Right atrium auricular region (tissue), 2 donors: Measurements from ENCODE around the gene OGFR. TPM values are rescaled to one million over a fixed set of nuclear protein-coding genes. Genes with fewer than 3 reads are reported as not detected.

Experiments used
- DNase-seq: peaks from one replicate; pipeline ENCODE4 v3.0.0-alpha.2; 2019; ENCODE audit warnings: low spot score
- H3K27ac ChIP-seq, 2 donors: fragments of 200-600 bp; sonication (generic); 1 replicate in 1 of 2; 2 replicates in 1 of 2; pipeline ENCODE4 v1.5.1; 2016 to 2019
- H3K27me3 ChIP-seq, 2 donors: fragments of 200-600 bp; sonication (generic); one replicate each; pipeline versions ENCODE4 v1.5.1 to v1.6.0; 2017 to 2019
- H3K36me3 ChIP-seq: fragments of 200-600 bp; sonication (generic); one replicate; pipeline ENCODE4 v1.5.1; 2016
- H3K4me1 ChIP-seq, 2 donors: fragments of 200-600 bp; sonication (generic); one replicate each; pipeline versions ENCODE4 v1.5.1 to v1.6.0; 2017 to 2019
- H3K4me3 ChIP-seq, 2 donors: fragments of 200-600 bp; sonication (generic); 1 replicate in 1 of 2; 2 replicates in 1 of 2; pipeline ENCODE4 v1.5.1; 2017 to 2019; ENCODE audit warnings: mild to moderate bottlenecking in 1 of 2, moderate library complexity in 1 of 2
- H3K9me3 ChIP-seq, 2 donors: fragments of 200-600 bp; sonication (generic); one replicate each; pipeline ENCODE4 v1.5.1; 2019
- total RNA-seq, 2 donors: library from RNA; depleted of rRNA; stranded (reverse); fragments of >200 nt; gene quantifications; one replicate each; pipeline ENCODE4 v1.1.0, GENCODE V29; 2016
- TF ChIP-seq, protein P1 (sequence below), 2 donors: fragments of 200-600 bp; sonication (generic); IDR thresholded peaks; one replicate each; pipeline ENCODE4 v1.5.1; 2019; ENCODE audit warnings: antibody characterized with exemption in 2 of 2

Gene OGFR, protein sequence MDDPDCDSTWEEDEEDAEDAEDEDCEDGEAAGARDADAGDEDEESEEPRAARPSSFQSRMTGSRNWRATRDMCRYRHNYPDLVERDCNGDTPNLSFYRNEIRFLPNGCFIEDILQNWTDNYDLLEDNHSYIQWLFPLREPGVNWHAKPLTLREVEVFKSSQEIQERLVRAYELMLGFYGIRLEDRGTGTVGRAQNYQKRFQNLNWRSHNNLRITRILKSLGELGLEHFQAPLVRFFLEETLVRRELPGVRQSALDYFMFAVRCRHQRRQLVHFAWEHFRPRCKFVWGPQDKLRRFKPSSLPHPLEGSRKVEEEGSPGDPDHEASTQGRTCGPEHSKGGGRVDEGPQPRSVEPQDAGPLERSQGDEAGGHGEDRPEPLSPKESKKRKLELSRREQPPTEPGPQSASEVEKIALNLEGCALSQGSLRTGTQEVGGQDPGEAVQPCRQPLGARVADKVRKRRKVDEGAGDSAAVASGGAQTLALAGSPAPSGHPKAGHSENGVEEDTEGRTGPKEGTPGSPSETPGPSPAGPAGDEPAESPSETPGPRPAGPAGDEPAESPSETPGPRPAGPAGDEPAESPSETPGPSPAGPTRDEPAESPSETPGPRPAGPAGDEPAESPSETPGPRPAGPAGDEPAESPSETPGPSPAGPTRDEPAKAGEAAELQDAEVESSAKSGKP
- total RNA-seq, result 10 to 100 TPM; 17.3 to 31.2 TPM

DNA sequence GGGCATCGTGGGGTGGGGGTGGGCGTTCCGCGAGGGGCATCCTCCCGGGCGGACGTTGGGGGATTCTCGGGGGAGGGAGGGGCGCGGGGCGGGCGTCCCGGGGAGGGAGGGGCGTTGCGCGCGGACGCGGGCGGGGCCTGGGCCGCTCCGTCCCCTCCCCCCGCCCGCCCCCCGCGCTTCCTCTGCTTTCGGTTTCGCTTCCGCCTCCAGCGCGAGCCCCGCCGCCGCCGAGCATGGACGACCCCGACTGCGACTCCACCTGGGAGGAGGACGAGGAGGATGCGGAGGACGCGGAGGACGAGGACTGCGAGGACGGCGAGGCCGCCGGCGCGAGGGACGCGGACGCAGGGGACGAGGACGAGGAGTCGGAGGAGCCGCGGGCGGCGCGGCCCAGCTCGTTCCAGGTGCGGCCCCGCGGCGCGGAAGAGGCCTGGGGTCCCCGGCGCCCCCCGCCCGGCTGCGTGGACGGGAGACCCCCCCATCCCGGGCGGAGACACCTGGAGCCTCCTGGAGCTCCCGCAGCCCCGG is at the start of gene OGFR:
Gene OGFR, plus strand, starts transcription at position 209 of the 528 bp plus-strand sequence. Its CDS starts 25 bp downstream, at position 234.
- H3K4me1 ChIP-seq, result peaks cover 0 to 61% of the 10 kb centered on the region in 2 donors
- H3K4me3 ChIP-seq, result peak within 1 kb of the TSS; percentile 93 to 97
- H3K36me3 ChIP-seq, result peaks cover 21% of the 10 kb centered on the region
- no peaks in the 10 kb centered on the region for H3K9me3 ChIP-seq
- H3K27ac ChIP-seq, result peak within 1 kb of the TSS; percentile 84 to 89
- no peak for DNase-seq
- TF ChIP-seq, protein P1, sequence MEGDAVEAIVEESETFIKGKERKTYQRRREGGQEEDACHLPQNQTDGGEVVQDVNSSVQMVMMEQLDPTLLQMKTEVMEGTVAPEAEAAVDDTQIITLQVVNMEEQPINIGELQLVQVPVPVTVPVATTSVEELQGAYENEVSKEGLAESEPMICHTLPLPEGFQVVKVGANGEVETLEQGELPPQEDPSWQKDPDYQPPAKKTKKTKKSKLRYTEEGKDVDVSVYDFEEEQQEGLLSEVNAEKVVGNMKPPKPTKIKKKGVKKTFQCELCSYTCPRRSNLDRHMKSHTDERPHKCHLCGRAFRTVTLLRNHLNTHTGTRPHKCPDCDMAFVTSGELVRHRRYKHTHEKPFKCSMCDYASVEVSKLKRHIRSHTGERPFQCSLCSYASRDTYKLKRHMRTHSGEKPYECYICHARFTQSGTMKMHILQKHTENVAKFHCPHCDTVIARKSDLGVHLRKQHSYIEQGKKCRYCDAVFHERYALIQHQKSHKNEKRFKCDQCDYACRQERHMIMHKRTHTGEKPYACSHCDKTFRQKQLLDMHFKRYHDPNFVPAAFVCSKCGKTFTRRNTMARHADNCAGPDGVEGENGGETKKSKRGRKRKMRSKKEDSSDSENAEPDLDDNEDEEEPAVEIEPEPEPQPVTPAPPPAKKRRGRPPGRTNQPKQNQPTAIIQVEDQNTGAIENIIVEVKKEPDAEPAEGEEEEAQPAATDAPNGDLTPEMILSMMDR (IDR thresholded peaks at IDR 0.05), result no peak
- no peaks in the 10 kb centered on the region for H3K27me3 ChIP-seq

DNA sequence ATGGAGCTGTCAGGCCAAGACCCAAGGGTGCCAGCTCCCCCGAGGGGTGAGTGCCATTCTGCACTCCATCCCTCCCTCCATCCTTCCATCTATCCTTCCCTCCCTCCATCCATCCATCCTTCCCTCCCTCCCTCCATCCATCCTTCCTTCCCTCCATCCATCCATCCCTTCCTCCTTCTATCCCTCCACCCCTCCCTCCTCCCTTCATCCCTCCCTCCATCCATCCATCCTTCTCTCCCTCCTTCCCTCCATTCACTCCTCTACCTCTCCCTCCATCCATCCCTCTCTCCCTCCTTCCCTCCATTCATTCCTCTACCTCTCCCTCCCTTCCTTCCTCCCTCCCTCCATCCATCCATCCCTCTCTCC is 49.7 kb upstream of the OGFR start:
- no peak for DNase-seq
- no peaks in the 10 kb centered on the region for H3K27me3 ChIP-seq
- no peak overlapping the region for H3K27ac ChIP-seq
- no peaks in the 10 kb centered on the region for H3K4me1 ChIP-seq
- H3K36me3 ChIP-seq, result no peaks in the 10 kb centered on the region
- TF ChIP-seq, protein P1 (IDR thresholded peaks at IDR 0.05), result no peak
- H3K4me3 ChIP-seq, result no peak overlapping the region
- no peaks in the 10 kb centered on the region for H3K9me3 ChIP-seq

DNA sequence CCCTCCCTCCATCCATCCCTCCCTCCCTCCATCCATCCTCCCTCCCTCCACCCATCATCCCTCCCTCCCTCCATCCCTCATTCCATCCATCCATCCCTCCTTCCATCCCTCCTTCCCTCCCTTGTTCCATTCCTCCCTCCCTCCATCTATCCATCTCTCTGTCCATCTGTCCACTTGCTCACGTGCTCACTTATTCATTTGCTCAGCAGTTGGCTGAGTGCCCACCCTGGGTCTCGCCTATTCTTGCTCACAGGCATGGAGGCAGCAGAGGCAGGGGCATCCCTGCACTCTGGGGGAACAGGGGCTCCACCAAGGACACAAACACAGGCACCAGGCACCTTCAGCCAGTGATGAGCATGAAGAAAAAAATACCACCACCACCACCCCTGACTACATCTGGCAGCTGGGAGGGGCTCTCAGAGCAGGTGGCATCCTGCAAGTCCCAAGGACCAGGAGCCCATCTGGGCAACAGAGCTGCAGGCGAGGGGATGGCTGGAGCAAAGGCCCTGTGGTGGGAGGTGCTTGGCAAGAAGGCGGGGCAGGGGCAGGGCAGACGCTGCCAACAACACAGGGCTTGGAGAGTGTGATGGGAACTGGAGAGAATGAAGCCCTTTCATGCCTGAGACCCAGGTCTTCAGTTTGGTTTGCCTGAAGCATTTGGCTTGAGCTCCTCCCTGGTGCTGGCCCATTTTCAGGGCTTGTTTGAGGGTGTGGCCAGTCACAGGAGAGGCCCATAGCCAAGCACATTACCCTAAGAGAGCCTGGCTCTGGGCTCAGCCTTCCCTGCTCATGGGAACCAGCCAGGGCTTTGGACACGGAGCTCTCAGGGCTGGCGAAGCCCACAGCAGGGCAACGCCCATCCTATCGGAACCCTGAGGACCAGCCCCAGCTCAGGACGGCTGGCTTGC is 48.6 kb upstream of the OGFR start:
- H3K27me3 ChIP-seq, result no peaks in the 10 kb centered on the region
- H3K4me3 ChIP-seq, result no peak overlapping the region
- DNase-seq, result no peak
- TF ChIP-seq, protein P1 (IDR thresholded peaks at IDR 0.05), result no peak
- no peaks in the 10 kb centered on the region for H3K4me1 ChIP-seq
- H3K9me3 ChIP-seq, result no peaks in the 10 kb centered on the region
- no peaks in the 10 kb centered on the region for H3K36me3 ChIP-seq
- H3K27ac ChIP-seq, result no peak overlapping the region

DNA sequence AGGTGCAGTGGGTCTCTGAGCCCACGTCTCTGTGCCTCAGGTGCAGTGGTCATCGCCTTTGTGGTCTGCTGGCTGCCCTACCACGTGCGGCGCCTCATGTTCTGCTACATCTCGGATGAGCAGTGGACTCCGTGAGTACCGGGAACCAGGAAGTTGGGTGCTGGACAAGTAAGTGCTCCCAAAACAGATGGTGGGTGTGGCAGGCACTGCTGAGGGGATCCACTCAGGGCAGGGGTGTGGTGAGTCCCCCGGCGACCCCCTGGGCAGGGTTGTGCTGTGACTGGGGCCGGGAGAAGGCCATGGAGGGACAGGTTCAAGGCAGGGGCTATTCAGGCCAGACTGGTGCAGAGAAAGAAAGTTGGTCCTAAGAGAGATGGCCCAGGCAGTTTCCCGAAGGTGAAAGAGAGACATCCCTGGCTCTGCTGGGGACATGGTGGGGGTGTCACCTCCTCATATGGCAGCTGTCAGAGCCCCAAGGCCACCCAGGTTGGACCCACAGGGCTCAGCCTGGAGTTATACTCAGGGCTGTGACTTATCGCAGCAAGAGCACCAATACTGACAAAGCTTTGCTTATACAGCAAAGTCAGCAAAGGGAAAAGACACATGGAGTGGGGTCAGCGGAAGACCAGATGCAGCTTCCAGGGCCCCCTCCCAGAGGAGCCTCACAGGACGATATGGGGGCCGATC is 46.3 kb upstream of the OGFR start:
- no peak for DNase-seq
- TF ChIP-seq, protein P1 (IDR thresholded peaks at IDR 0.05), result no peak
- H3K4me3 ChIP-seq, result no peak overlapping the region
- H3K4me1 ChIP-seq, result no peaks in the 10 kb centered on the region
- H3K9me3 ChIP-seq, result no peaks in the 10 kb centered on the region
- H3K27ac ChIP-seq, result no peak overlapping the region
- no peaks in the 10 kb centered on the region for H3K36me3 ChIP-seq
- no peaks in the 10 kb centered on the region for H3K27me3 ChIP-seq

DNA sequence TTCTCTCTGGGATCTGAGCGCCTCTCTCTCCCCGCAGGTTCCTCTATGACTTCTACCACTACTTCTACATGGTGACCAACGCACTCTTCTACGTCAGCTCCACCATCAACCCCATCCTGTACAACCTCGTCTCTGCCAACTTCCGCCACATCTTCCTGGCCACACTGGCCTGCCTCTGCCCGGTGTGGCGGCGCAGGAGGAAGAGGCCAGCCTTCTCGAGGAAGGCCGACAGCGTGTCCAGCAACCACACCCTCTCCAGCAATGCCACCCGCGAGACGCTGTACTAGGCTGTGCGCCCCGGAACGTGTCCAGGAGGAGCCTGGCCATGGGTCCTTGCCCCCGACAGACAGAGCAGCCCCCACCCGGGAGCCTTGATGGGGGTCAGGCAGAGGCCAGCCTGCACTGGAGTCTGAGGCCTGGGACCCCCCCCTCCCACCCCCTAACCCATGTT is 44.6 kb upstream of the OGFR start:
- no peak for DNase-seq
- TF ChIP-seq, protein P1 (IDR thresholded peaks at IDR 0.05), result no peak
- no peaks in the 10 kb centered on the region for H3K4me1 ChIP-seq
- no peak overlapping the region for H3K27ac ChIP-seq
- H3K27me3 ChIP-seq, result no peaks in the 10 kb centered on the region
- H3K36me3 ChIP-seq, result no peaks in the 10 kb centered on the region
- H3K4me3 ChIP-seq, result no peak overlapping the region
- no peaks in the 10 kb centered on the region for H3K9me3 ChIP-seq
